HG03039 (cell line): ENCODE data around the gene RING1.

Experiments
- ATAC-seq: cut with Tn5 transposase; IDR thresholded peaks from one replicate; pipeline ENCODE4 v1.9.1; 2021; ENCODE audit warnings: mild to moderate bottlenecking, moderate library complexity; ENCODE audit not compliant: unreplicated experiment

Gene RING1

DNA sequence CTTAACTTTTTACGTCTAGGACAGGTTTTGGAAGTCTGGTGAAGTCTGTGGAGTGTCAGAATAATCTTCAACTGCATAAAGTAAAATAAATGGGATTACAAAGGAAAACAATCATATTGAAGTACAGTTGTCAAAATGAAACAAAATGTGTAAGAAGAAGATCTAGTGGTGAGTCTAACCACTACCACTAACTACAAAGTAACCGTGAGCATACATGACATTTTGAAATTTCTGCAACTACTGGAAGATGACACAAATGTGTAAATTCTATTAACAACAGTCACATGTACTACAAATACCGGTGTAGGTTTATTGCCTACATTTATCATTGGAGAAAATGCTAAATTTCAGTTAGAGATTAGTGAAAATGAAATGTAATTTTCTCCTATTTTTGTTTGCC, 33.7 kb downstream of the RING1 start:
- no peak for ATAC-seq

DNA sequence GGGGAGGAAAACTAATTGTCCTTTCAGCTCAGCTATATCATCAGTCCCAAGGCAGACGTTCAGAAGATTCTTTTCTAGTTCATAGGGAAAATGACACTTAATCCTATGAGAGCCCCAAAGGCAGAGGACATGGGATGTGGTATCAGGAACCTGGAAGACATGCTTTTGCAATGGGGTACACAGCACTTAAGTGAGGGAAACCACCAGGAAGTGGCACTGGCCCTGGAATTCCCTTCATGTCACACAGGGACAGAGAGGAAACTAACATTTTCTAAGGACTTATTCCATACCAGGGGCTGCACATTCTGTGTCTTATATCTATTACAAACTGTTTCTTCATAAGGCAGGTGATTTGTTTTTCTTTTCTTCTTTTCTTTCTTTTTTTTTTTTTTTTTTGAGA, 35.2 kb downstream of the RING1 start:
- no peak for ATAC-seq

DNA sequence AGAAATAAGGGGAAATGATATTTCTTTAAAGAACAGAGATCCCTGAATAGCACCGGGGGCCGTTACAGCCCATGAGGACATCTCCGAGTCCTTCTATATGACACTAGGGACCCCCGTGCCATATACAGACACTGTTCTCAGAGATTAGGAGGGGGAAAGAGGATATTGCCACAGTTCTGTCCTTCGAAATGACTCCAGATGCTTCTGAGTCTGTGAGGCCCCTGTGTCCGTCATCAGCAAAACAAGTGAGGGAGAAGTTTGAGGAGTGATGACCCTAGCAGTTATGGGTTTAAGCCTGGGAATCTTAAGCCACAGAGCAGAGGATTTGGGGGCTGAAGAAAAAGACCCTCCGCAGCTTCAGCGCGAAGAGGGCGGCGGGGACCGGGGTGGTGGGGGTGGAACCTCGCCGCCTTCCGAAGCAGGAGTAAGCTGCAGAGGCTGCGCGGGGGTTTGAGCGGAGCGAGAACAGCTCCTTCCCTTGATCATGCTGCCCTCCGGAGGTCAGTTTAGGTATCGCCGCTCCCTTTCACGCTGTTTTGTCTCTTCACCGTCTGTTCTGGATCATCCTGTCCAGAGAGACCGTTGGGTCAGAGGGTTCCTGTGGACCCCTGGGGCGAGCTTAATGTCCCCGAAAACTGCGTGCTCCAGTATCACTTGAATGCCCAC, 39.8 kb downstream of the RING1 start:
- ATAC-seq, result peak; percentile 37

DNA sequence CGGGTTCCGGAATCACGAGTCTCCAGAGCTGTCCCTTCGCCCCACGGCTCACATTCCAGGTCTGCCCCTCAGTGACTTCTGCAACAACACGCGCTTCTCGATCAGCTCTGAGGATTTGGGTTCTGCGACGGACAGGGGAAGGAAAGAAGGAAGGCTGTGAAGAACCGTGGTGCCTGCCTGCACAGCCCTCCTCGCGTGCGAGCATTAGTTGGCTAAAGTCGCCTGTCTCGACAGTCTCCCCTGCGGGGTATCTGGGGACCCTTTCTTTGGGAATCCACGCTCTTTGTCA, 40.3 kb downstream of the RING1 start:
- peak; percentile 2 for ATAC-seq

DNA sequence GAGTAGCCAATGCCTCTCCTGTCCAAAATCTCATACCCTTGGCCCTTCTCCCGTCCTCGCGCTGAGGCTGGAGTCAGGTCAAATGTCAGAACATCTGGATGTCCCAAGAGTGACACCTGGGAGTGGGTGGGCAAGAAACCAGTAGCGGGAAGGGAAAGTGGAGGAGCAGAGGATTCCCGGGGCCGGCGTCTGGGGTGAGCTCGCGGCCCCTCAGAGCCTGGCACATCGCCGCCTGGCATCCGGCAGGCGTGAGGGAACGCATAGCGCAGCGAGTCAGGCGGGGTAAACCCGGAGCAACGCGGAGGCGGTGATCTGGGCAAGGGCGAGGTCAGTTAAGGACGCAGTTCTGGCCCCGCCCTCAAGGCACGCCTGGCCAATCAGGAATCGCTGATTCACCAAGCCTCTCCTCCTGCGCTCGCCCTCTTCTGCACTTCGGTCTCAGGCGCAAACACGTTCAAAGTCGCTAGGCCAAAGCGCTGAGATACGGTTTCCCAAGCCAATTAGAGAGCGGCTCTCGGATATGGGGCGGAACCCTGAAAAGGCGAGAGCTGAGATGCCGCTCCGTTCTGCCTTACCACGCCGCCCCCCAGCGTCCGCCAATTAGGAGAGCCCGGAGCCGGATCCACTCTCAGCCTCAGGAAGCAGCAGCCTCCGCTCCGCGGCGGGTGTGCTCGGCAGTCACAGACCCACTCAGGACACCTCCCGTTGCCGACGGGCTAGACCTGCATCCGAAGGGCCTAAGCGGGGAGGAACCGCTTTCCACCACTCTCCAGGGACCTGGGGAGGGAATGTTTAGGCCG, 40.8 kb downstream of the RING1 start:
- ATAC-seq, result peak; percentile 85

DNA sequence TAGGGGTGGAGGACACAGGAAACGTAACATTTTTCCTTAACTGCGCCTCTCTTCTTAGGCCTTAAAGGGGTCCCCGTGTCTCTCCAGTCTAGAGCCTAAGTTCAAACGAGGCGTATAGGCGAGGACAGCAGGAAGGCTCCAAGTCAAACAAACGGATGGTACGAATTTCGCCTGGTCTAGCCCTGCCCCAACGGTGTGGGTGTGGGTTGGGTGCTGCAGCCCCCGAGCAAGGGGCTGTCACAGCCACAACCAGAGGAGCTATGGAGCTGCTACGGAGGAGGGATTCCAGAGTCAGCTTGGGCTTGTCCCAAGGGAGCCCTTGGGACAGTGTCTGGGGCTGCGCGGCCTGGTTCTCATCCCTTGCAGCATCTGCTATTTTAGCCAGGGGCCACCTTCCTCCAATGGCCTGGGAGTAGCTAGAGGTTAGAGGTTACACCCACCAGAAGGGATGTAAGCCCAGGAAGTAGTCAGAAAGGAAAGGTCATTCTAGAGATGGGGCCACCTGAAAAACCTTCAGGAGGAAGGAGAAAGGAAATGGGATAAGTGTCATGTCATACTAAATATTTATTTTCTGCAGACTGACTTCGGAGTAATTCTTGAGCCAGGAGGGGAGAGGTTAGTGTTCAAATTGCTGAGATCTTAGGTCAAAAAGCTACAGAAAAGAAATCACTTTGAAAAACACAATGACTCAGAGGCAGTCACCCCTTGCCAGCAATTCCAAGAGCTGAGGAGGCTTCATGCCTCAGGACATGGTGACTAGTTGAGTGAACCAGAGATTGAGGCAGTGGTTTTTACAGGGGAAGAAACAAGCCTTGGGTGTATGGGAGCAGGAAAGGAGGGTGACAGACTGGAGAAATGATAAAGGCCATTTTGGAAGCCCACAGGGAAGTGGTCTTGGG, 41.7 kb downstream of the RING1 start:
- no peak for ATAC-seq

DNA sequence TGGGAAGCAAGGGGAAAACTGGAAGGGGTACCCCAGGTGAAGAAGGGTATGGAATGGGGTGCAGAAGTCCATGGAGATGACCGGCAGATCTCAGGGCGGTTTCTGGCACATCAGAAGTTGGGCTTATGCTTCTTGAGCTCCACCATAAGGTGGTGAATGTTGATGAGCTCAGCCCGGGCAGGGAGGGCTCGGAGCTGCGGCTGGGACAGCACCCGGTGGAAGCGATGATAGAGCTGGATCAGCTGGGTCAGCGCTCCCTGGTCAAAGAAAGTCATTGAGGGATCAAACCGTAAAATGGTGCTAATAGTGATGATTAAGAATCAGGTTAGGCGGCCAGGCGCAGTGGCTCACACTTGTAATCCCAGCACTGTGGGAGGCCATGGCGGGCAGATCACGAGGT, 42.4 kb downstream of the RING1 start:
- no peak for ATAC-seq

DNA sequence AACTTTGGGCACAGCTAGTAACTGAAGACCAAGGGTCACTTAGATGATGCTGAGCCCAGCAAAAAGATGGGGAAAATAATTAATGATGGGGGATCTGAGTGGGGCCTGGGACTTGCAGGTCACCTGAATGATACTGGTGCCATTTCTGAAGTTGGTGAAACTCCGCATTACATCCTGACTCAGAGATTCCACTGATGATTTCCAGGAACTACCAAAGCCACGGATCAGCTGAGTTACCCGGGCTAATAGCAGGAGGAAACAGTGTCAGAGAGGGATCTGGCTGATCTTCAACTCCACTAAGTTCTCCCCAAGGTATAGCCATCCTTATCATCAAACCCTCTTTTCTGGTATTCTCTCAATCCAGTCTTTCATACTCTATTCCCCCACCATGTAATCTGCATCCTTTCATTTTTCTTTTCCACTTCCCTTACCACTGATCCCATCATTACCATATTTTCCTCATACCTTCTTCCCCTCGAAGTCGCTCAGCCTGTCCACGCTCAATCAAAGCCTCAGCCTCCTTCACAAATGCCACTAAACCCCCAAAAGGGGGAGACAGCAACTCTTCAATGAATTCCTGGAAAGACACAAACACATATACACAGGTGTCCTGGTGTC, 43.2 kb downstream of the RING1 start:
- no peak for ATAC-seq

DNA sequence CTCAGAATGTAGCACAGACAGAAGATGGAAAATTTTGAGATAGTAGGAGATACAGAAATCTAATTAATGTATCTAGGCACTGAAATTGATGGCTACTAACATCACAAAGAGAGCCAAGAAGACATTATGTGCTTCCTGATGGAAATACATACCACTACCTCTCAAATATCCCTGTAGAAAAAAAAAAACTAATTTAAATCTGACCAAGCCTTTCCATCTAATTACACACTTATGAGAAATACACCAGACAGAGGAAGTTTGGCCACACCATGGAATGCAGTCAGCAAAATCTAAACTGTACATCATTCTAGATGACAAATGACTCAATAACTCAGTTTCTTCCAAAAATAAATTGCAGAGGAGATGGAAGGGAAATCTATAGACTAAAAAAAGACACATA, 44.5 kb downstream of the RING1 start:
- no peak for ATAC-seq

DNA sequence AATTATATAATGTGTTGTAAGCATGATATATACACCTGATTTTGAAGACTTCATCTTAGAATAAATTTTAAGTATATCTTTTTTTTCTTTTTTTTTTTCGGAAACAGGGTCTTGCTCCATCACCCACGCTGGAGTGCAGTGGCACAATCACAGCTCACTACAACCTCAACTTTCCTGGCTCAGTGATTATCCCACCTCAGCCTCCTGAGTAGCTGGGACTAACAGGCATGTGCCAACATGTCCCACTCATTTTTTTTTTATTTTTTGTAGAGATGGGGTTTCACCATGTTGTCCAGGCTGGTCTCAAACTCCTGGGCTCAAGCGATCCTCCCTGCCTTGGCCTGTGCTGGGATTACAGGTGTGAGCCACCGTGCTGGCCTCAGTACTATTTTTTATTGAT, 46.3 kb downstream of the RING1 start:
- ATAC-seq, result no peak

DNA sequence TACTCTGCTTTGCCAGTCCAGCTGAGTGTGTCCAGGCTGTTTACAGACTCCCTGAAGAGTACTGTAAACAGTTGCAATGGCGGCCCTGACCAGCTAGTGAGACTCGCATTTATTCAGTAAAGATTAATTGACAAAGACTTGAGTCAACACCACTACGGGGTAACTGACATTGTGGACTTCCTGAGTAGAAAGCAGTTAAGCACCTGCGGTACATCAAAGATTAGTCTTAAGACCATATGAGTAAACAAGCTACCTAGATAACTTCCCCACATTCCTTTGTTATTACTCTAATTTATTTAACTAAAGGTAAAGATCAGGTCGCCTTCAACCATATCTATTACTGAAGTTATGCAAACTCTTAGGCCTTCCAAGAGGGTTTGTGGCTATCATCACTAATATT, 50.7 kb downstream of the RING1 start:
- ATAC-seq, result no peak
